OCI-M2 (cell line): Measurements from ENCODE around the gene PCDHGC5.

Experiments used
- DNase-seq: peaks from one replicate; lab custom pipeline; 2025; ENCODE audit not compliant: unreplicated experiment; lab: John Stamatoyannopoulos, UW

Gene PCDHGC5

DNA sequence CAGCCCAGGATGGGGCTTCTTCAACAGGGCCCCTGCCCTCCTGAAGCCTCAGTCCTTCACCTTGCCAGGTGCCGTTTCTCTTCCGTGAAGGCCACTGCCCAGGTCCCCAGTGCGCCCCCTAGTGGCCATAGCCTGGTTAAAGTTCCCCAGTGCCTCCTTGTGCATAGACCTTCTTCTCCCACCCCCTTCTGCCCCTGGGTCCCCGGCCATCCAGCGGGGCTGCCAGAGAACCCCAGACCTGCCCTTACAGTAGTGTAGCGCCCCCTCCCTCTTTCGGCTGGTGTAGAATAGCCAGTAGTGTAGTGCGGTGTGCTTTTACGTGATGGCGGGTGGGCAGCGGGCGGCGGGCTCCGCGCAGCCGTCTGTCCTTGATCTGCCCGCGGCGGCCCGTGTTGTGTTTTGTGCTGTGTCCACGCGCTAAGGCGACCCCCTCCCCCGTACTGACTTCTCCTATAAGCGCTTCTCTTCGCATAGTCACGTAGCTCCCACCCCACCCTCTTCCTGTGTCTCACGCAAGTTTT lies 23.6 kb downstream of the PCDHGC5 start:
- no peak for DNase-seq

DNA sequence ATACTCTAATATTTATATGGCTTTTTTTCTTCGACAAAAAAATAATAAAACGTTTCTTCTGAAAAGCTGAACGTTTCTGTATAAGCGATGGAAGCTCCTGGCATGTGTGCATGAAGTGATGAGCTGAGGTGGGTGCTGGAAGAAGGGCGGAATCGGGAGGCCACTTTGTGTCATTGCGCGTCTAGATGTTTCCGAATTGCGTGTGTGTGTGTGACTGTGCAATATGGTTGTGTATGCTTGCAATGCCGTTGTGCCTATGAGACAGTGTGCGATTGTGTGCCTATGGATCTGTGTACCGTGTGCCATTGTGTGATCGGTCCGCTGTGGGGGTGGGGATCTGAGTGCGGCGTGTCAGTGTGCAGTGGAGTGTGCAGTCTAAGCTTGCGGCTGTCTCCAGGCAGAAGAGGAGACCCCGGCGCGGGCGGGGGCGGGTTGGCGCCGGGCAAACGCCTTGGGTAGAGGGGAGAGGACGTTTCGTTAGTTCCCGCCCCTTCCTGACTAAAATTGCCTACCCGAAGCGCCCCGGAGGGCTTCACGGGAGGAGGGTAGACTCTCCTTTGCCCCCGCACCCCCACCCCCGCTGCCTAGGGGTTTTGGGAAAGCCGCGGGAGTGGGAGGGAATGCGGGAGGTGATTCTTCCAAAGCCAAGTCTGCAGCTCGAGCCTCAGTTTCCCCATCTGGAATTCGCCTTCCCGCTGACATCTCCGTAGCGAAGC lies 24.2 kb downstream of the PCDHGC5 start:
- DNase-seq, result no peak

DNA sequence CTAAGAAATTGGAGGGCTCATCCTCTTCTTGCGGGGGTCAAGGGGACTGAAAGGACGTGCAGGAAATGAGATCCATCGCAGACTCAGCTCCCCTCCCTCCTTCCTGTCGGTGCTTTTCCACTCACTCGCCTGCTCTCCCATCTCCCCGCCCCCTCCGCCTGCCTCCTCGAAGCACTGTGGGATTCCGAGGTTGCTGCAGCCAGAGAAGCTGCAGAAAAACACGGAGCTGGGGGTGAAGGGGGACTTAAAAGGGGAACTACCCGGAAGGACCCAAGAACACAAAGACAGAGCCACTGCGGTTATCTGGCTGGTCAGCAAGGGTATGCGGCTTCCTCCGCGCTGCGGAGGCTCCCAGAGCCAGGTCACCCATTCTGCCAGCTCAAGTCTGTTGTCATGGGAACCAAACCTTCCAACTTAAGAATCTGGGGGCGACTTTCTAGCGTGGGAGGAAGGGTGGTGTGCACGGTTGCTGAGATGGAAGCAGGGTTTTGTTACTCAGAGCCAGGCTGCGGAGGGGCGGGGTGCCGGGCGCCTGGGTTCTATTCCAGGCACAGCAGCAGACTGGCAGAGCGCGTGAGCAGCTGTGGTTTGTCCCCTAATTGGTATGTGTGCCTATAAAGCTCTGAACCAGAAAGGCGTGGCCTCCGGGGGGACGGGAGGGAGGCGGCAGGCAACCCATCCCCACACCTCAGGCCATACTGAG lies 24.9 kb downstream of the PCDHGC5 start:
- DNase-seq, result no peak

DNA sequence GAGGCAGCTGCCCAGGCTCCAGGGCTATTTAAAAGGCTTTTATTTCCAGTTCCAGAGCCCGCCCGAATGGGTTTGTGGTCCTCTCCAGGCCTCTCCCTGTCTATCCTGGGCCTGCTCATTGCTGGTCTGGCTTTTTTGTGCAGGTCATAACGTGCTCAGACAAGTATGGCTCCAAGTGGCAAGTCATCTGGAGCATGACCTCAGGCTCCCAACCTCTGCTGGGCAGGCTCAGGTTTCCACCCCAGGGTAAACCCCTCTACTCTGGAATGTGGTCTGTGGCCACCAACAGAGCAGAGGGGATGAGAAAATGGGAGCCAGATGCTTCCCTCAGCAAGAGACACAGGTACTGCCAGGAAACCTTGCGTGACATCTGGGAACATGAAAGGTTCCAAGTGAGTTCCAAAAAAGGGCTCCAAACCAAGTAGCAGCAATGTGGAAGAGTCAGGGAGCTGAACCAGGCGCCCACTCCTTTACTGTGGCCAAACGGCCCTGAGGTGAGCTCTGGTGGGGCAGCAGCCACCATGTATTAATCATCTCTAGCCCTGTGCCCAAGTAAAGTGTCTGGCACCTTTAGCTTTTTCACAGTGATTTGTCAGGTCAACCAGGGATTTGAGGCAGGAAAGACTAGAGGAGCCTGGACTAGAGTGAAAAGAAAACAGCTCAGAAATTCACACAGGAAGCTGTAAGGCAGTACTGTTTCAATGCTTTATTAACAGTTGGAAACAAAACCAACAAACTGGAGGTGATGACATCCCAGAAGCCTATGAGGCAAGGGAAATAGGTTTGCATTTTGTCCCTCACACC lies 25.7 kb downstream of the PCDHGC5 start:
- no peak for DNase-seq

GRCh38 chr5:141515141-141515540 lies 26.3 kb downstream of the PCDHGC5 start:
- no peak for DNase-seq

GRCh38 chr5:141515946-141516671 lies 27.2 kb downstream of the PCDHGC5 start:
- DNase-seq, result no peak

DNA sequence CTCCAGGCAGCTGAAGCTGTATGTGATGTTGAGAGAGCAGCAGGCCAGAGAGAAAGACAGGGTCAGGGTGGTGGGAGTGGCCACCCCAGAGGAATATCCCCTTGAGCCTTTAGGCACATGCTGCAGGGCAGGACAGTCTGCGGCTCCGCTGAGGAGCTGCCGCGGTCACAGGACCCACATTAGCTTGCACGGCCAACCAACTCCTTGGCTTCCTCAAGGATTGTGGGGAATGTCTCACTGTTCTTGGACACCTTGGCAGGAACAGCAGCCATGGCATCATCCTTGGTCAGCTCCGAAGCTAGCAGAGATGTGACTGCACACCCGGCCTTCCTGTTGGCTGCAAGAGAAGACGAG lies 27.8 kb downstream of the PCDHGC5 start:
- DNase-seq, result no peak

- no peak for DNase-seq
Measured at GRCh38 chr5:141517312-141517711, 28.4 kb downstream of the PCDHGC5 start.

- no peak for DNase-seq
Measured at GRCh38 chr5:141517880-141518617, 29.2 kb downstream of the PCDHGC5 start.

DNA sequence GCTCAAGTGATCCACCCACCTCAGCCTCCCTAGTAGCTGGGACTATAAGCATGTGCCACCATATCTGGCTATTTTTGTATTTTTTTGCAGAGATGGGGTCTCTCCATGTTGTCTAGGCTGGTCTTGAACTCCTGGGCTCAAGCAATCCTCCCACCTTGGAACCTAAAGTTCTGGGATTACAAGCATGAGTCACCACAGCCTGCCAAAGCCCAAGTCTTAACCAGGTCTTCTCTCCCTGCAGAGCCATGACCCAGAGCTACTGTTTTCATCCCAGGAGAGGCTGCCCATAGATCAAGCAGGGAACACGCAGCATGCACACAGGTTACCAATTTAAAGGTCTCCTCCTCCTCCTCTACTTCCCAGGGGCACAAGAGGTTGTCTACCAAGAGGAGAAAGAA lies 29.7 kb downstream of the PCDHGC5 start:
- DNase-seq, result no peak

DNA sequence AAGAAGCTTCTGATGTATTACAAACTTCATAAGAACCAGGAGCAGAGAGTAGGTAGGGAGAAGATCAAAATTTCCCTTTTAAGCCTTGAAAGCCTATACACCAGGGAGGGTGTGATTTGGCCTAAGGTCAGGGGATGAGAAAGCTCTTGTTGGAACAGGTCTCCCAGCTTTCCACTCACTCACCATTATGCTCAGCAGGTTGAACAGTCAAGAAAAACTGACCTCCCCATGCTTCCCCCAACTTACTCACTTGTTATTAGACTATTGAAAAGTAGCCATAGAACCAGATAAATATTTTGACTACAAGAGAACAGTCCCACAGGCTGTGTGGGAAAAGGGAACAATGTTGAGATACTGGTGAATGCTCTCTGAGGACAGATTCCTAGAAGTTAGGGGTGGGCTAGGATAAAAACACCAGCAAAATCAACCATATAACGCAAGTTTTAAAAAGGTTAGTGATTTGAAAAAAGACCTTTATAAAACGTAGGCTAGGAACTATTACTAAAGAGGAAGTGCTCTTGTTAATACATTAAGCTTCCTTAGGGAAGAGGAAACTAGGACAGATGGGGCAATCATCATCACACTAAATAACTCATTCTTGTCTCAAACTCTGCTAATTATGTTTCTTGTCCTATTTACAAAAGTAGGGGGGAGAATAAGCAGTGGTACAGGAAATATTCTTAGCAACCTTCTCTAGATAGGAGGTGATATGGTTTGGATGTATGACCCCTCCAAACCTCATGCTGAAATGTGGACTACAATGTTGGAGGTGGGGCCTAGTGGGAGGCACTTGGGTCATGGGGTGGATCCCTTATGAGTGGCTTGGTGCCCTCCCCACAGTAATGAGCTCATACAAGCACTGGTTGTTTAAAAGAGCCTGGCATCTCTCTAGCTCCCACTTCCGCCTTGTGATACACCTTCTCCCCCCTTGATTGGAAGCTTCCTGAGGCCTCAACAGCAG lies 31.0 kb downstream of the PCDHGC5 start:
- no peak for DNase-seq

DNA sequence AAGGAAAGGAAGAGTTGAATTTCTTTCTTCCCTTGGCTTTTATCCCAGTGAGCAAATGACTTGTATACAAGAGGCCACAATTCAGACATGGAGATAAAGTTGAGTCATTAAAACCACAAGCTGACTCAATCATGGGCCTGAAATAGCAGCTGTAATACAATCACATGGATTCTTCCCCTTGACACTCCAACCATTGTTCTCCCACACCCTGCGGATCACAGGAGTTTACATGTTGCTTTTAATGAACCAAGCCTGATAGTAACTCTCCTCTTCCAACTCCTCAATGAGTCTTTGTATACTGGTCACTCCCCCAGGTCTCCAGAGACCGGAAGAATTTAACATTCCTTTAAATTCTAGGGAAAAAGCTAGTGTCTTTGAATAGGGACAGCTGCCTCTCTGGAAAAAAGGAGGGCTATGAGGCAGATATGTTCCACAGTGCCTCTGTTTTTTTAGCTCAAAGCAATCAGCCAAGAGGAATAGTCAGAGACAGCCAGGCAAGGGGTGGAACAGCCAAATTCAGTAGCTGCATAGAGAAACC lies 32.4 kb downstream of the PCDHGC5 start:
- peak; percentile 42 for DNase-seq

- DNase-seq, result no peak
Measured at GRCh38 chr5:141522301-141522700, 33.4 kb downstream of the PCDHGC5 start.

- no peak for DNase-seq
Measured at GRCh38 chr5:141523991-141524390, 35.1 kb downstream of the PCDHGC5 start.

GRCh38 chr5:141524604-141525597 lies 36.0 kb downstream of the PCDHGC5 start:
- no peak for DNase-seq

DNA sequence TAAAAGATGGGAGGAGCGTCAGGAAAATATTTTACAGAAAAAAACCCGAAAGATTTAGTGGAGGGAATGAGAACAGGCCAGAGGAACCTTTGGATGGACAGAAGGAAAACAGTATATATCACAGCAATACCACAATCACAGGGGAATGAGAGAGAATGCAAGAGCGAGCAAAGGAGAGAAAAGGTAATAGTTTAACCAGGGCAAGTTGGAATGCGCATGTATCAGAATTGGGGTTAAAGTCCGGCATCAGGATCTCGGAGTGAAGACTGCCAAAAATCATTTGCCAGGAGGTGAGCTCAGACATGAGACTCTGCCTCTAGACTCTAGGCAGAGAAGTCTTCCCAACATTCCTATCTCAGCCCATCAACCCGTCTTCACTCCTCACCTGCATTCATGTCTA lies 36.8 kb downstream of the PCDHGC5 start:
- DNase-seq, result no peak

DNA sequence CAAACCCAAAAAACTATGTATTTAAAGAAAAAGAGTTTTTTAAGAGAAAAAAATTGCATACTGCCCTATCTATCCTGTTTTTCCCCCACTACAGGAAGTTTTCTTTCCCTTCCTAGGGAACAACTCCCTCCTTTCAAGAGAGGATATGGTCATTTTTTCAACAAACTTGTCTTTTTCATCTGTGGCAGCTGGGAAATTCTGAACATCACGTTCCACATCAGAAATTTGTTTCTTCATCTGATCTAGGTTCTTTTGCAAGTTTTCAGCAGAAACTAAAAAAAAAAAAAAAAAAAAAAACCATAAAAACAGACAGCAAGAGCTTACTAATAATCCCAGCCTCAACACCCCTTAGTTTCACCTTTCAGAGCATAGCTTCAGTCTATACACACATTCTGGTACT lies 38.5 kb downstream of the PCDHGC5 start:
- DNase-seq, result no peak
